Activated naive CD4-positive, alpha-beta T cell (primary cell): ENCODE measurements around the gene SOX21.

Experiments used
- DNase-seq, 4 experiments: peaks; one replicate each; lab custom pipeline; 2025; lab: John Stamatoyannopoulos, UW

Gene SOX21

GRCh38 chr13:94678845-94679244 is 33.5 kb downstream of the SOX21 start:
- no peak for DNase-seq

DNA sequence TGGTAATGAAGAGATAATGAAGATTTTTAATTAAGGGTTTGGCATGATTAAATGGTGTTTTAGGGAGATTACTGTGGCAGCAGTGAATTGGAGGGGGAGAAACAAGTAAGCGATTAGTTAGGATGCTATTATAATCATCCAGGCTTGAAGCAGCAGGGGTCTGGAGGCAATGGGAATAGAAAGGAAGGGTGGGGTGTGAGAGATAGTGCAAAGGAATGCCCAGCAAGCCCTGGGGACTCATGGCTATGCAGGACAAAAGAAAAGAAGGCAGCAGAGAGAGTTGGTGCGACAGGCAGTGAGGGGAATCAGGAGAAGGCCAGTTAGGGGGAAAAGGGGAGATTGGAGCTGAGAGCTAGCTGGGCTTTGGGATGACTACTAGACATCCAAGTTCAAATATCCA is 34.5 kb downstream of the SOX21 start:
- no peak for DNase-seq

DNA sequence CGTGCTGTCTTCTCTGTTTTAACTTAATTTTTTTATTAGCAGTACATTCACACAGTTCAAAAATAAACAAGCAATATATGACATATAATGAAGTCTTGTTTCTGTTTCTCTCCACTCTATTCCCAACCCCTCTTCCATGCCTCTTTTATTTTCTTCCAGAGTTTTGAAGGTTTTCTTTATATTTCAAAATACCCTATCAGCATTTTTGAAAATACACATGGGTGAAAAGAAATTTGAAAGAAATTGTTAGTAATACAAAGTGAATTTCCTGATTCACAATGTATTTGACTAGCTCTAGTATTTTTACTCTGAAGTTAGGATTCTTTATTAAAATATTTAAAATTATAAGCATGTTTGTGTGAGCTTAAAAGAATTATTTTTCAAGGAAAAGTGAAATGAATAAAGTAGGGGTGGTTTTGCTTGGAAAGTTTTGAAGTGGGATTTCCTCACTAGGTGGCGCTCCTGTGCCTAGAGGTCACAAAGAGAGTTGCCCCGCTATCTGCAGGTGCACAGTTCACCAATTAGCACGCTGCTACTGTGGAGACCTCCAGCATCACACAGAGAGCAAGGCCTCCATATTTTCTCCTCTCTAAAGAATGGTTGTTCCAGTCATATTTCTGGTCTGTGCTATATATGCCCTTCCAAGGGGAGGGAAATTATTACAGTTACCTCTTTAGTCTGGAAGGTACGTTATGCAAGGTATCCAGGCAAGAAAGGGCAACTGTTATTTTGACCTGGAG is 37.6 kb downstream of the SOX21 start:
- DNase-seq = peak; percentile 2 to 17 (median 3)

- no peak for DNase-seq
Measured at GRCh38 chr13:94673851-94674250, 38.5 kb downstream of the SOX21 start.

GRCh38 chr13:94672400-94672799 is 39.9 kb downstream of the SOX21 start:
- DNase-seq = no peak

- DNase-seq = no peak
Measured at GRCh38 chr13:94667190-94667589, 45.2 kb downstream of the SOX21 start.

- DNase-seq = no peak
Measured at GRCh38 chr13:94666065-94666464, 46.3 kb downstream of the SOX21 start.

GRCh38 chr13:94664889-94665288 is 47.5 kb downstream of the SOX21 start:
- no peak for DNase-seq

- DNase-seq = no peak
Measured at GRCh38 chr13:94662274-94662945, 49.9 kb downstream of the SOX21 start.

GRCh38 chr13:94661406-94661805 is 50.9 kb downstream of the SOX21 start:
- no peak for DNase-seq

- DNase-seq = no peak
Measured at GRCh38 chr13:94660695-94661326, 51.5 kb downstream of the SOX21 start.
